Esophagus muscularis mucosa (tissue), 4 donors: ENCODE measurements around the gene FOXO6.

Source experiments
- EP300 ChIP-seq: sonication (generic); formaldehyde crosslinking; IDR thresholded peaks from one replicate; pipeline ENCODE4 v1.6.1; 2017; ENCODE audit warnings: antibody characterized with exemption
- POLR2A ChIP-seq: fragments of 450-650 bp; IDR thresholded peaks from one replicate; pipeline ENCODE4 v1.6.1; 2017; ENCODE audit warnings: antibody characterized with exemption, moderate library complexity, mild to moderate bottlenecking, low read depth
- TF ChIP-seq, protein P1 (sequence below), 3 experiments: fragments of 200-600 bp in 2 of 3; fragments of 450-650 bp in 1 of 3; sonication (generic) in 2 of 3; IDR thresholded peaks; one replicate each; pipeline ENCODE4 v1.5.1; 2017 to 2019; ENCODE audit warnings: antibody characterized with exemption in 3 of 3, mild to moderate bottlenecking in 2 of 3, moderate library complexity in 1 of 3

DNA sequence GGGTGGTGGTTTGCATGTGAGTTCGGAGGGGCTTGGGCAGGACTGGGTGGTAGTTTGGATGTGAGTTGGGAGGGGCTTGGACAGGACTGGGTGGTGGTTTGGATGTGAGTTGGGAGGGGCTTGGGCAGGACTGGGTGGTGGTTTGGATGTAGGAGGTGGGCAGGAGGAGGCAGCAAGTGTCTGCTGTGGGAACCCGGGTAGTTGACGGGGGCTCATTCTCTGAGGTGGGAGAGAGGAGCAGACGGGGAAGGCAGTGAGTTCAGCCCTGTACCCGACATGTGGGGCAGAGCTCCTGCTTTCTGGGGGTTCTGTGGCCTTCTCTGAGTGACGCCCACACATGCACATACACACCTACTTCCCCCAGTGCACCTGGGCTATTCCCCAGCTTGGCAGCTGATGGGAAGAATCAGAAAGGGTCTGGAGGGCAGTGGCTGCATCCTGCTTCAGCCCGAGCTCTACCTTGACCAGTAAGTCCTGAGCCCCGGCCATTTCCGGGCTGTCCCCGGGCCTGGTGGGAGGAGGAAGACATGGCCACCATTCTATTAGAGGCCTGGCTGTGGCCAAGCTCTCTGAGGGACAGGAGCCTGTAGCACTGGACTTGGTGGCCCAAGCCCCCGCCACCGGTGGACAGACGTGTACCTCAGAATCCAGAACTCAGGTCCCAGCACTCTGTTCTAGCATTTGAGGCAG, 65.1 kb downstream of the FOXO6 start:
- TF ChIP-seq, protein P1, sequence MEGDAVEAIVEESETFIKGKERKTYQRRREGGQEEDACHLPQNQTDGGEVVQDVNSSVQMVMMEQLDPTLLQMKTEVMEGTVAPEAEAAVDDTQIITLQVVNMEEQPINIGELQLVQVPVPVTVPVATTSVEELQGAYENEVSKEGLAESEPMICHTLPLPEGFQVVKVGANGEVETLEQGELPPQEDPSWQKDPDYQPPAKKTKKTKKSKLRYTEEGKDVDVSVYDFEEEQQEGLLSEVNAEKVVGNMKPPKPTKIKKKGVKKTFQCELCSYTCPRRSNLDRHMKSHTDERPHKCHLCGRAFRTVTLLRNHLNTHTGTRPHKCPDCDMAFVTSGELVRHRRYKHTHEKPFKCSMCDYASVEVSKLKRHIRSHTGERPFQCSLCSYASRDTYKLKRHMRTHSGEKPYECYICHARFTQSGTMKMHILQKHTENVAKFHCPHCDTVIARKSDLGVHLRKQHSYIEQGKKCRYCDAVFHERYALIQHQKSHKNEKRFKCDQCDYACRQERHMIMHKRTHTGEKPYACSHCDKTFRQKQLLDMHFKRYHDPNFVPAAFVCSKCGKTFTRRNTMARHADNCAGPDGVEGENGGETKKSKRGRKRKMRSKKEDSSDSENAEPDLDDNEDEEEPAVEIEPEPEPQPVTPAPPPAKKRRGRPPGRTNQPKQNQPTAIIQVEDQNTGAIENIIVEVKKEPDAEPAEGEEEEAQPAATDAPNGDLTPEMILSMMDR (IDR thresholded peaks at IDR 0.05), result no peak
- TF ChIP-seq POLR2A (no peak), EP300 (no peak)
